ENCODE results near the gene NSMF.

DNA sequence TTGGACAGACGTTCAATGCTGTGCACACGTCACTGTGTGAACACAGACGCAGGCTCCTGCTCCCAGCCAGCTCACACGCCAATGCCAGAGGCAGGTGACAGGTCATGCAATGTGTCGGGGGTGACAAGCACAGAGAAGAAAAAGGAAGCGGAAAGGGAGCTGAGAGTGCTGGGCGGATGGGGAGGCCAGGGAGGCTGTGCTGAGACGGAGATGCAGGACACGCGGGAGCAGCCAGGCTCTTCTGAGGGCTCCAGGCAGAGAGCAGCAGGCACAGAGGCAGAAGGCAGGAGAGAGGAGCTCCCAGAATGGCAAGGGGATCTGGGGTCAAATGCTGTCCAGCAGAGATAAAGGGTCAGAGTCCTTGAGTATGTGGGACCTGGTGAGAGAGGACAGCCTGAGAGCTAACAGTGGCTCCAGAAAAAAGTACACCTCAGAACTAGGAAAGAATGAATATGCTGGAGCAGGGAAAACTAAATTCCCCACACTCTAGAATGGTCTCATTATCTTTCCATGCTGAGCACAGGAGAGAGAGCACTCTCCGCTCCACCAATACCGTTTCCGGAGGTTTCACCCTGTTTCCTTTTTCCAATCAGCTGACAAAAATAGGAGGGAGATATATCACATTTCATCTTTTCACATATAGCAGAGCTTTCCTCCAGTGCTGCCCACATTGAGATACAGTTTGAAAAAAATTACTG lies 32.8 kb upstream of the NSMF start:
- TF ChIP-seq, protein P1, sequence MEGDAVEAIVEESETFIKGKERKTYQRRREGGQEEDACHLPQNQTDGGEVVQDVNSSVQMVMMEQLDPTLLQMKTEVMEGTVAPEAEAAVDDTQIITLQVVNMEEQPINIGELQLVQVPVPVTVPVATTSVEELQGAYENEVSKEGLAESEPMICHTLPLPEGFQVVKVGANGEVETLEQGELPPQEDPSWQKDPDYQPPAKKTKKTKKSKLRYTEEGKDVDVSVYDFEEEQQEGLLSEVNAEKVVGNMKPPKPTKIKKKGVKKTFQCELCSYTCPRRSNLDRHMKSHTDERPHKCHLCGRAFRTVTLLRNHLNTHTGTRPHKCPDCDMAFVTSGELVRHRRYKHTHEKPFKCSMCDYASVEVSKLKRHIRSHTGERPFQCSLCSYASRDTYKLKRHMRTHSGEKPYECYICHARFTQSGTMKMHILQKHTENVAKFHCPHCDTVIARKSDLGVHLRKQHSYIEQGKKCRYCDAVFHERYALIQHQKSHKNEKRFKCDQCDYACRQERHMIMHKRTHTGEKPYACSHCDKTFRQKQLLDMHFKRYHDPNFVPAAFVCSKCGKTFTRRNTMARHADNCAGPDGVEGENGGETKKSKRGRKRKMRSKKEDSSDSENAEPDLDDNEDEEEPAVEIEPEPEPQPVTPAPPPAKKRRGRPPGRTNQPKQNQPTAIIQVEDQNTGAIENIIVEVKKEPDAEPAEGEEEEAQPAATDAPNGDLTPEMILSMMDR (IDR thresholded peaks at IDR 0.05; ENCODE audit: extremely low read depth in 1 of 2, insufficient read depth in 1 of 2, low read depth in 1 of 2, low read length in 2 of 2), result no peak
- TF ChIP-seq POLR2AphosphoS5 (IDR thresholded peaks at IDR 0.05; ENCODE audit: insufficient read depth, low read depth, low read length) (no peak), FOS (IDR thresholded peaks at IDR 0.05; ENCODE audit: borderline replicate concordance, insufficient read depth, low read length) (no peak), POLR2A (IDR thresholded peaks at IDR 0.05; ENCODE audit: low read depth, low read length) (no peak), EZH2 (IDR thresholded peaks at IDR 0.05; ENCODE audit: borderline replicate concordance, low read depth, low read length, severe bottlenecking) (no peak)
